ENCODE results near the gene WDR17. TPM values are rescaled to one million over a fixed set of nuclear protein-coding genes. Genes with fewer than 3 reads are reported as not detected.

WDR17 gene
- total and polyA plus RNA-seq, 2 of the 13 experiments (the other 11 are each of a cell fraction or from before 2014, with no cell fraction given): not detected

GRCh38 chr4:176125063-176125462 lies 59.4 kb downstream of the WDR17 start:
- ChIA-PET CTCF (ENCODE audit: low intra/inter-chr PET ratio, low total read pairs) (no interaction called here), POLR2A (no interaction called here)
- Histone ChIP-seq H3K27ac (ENCODE audit: extremely low read length, insufficient read depth, low read length) (no peak overlapping the region), H3K36me3 (replicated peaks in 1 of 2; ENCODE audit: control insufficient read depth in 1 of 2, insufficient read depth in 2 of 2, low read length in 2 of 2) (no peaks in the 10 kb centered on the region), H3K27me3 (ENCODE audit: control insufficient read depth in 1 of 2, insufficient read depth in 2 of 2, low read length in 2 of 2) (no peaks in the 10 kb centered on the region), H3K4me2 (ENCODE audit: low read depth, low read length) (no peak overlapping the region), H4K20me1 (ENCODE audit: insufficient read depth, low read length) (no peaks in the 10 kb centered on the region), H3K9ac (ENCODE audit: insufficient read depth, low read depth, low read length) (no peak overlapping the region), H3K79me2 (ENCODE audit: insufficient read depth, low read length) (no peaks in the 10 kb centered on the region), H3K4me1 (ENCODE audit: insufficient read depth, low read length) (no peaks in the 10 kb centered on the region), H3K4me3 (replicated peaks in 1 of 3; ENCODE audit: insufficient read depth in 1 of 3, low read depth in 2 of 3, low read length in 3 of 3) (no peak overlapping the region), H2AFZ (ENCODE audit: low read length) (no peak overlapping the region), H3K9me3 (ENCODE audit: low read length) (no peaks in the 10 kb centered on the region)
- DNase-seq (ENCODE audit: low spot score) (no peak), ATAC-seq (no peak), FAIRE-seq (no peak)
- intact Hi-C loops (cut with micrococcal nuclease; ENCODE audit: unreplicated experiment): no loop called here
- in situ Hi-C loops (cut with HindIII; ENCODE audit: extremely low pct_ligation_motif_present, low pct_unique_long_range_greater_than_20kb): loop anchor here (25.0 kb wide), 1 partner anchor 212 kb away; no protein-coding TSS in a partner anchor
- WGBS (ENCODE audit: low lambda C conversion rate): 1% methylated on average over 4 of the region's 4 CpGs
- BruUV-seq (replicated peaks): no TSS peak
- no peak for TF ChIP-seq ZNF570 (CRISPR knock-in tag; IDR thresholded peaks at IDR 0.05; ENCODE audit: borderline replicate concordance)
- no peak for TF ChIP-seq ZBTB14 (CRISPR knock-in tag; IDR thresholded peaks at IDR 0.05)
- no peak for TF ChIP-seq THAP8 (CRISPR knock-in tag; IDR thresholded peaks at IDR 0.05; ENCODE audit: borderline replicate concordance)
- no peak for TF ChIP-seq TGIF2 (CRISPR knock-in tag; IDR thresholded peaks at IDR 0.05)
- no peak for TF ChIP-seq ZNF142 (CRISPR knock-in tag; IDR thresholded peaks at IDR 0.05)
- TF ChIP-seq TAF15 (IDR thresholded peaks at IDR 0.05; ENCODE audit: low read depth, low read length, poor library complexity, severe bottlenecking): no peak
- no peak for TF ChIP-seq POLR2A (IDR thresholded peaks at IDR 0.05; ENCODE audit: insufficient read depth in 1 of 2, low read depth in 2 of 2, low read length in 2 of 2)
- no peak for TF ChIP-seq PRDM10 (CRISPR knock-in tag; IDR thresholded peaks at IDR 0.05; ENCODE audit: low read depth)
- no peak for TF ChIP-seq PRDM4 (CRISPR knock-in tag; IDR thresholded peaks at IDR 0.05; ENCODE audit: borderline replicate concordance)
- TF ChIP-seq ZNF746 (CRISPR knock-in tag; IDR thresholded peaks at IDR 0.05): no peak
- TF ChIP-seq SOX5 (CRISPR knock-in tag; IDR thresholded peaks at IDR 0.05; ENCODE audit: borderline replicate concordance): no peak
